Mucosa of descending colon (tissue), 3 donors: ENCODE measurements around the gene MKNK1. TPM values are rescaled to one million over a fixed set of nuclear protein-coding genes. Genes with fewer than 3 reads are reported as not detected.
A peak's percentile ranks its signal among the peaks of the same experiment; 100 is the strongest.

Experiments
- ATAC-seq: fragments of 200-7000 bp; cut with Tn5 transposase; one replicate; pipeline ENCODE4 v1.9.1; 2020; ENCODE audit warnings: mild to moderate bottlenecking, moderate library complexity
- DNase-seq, 3 donors: peaks; one replicate each; pipeline ENCODE4 v3.0.0-alpha.2; 2020
- H3K36me3 ChIP-seq: fragments of 200-600 bp; one replicate; pipeline ENCODE4 v1.8.0; 2021; ENCODE audit warnings: low read depth, mild to moderate bottlenecking
- H3K4me1 ChIP-seq: fragments of 200-600 bp; one replicate; pipeline ENCODE4 v1.8.0; 2021; ENCODE audit warnings: low read depth, mild to moderate bottlenecking
- H3K4me3 ChIP-seq: fragments of 200-600 bp; one replicate; pipeline ENCODE4 v1.8.0; 2021; ENCODE audit warnings: mild to moderate bottlenecking
- H3K9me3 ChIP-seq: fragments of 200-600 bp; one replicate; pipeline ENCODE4 v1.8.0; 2021; ENCODE audit warnings: mild to moderate bottlenecking
- intact Hi-C, 2 donors: fragments of 100-400 bp; cut with DNase I in 1 of 2; cut with micrococcal nuclease in 1 of 2; formaldehyde crosslinking; loops; one replicate each; pipeline versions ENCODE4 v1.11.0 to v1.11.1; 2022; cut with DNase I, micrococcal nuclease
- total RNA-seq, 3 donors: library from RNA; stranded (reverse); fragmentation: NEBNext Ultra II Directional in 2 of 3; extraction: Animal tissue kit (Norgen Biotek cat#: 25700) in 2 of 3; gene quantifications; one replicate each; pipeline versions ENCODE4 v1.2.1 to v1.2.4, GENCODE V29; 2021 to 2023
- TF ChIP-seq, protein P1 (sequence below): fragments of 200-600 bp; IDR thresholded peaks from one replicate; pipeline ENCODE4 v1.8.0; 2022; ENCODE audit warnings: antibody characterized with exemption, mild to moderate bottlenecking
- donor health status: DM: no; HTN: no; CAD: no; lungs with moderate emphysema.
- donor health status: DM: no; HTN: no; CAD: no.
- donor health status: DM: no; HTN: yes; CAD: no.

Gene MKNK1
- total RNA-seq, 3 donors from 2014 or later, result 51.5 to 65.7 (median 59.3) TPM

DNA sequence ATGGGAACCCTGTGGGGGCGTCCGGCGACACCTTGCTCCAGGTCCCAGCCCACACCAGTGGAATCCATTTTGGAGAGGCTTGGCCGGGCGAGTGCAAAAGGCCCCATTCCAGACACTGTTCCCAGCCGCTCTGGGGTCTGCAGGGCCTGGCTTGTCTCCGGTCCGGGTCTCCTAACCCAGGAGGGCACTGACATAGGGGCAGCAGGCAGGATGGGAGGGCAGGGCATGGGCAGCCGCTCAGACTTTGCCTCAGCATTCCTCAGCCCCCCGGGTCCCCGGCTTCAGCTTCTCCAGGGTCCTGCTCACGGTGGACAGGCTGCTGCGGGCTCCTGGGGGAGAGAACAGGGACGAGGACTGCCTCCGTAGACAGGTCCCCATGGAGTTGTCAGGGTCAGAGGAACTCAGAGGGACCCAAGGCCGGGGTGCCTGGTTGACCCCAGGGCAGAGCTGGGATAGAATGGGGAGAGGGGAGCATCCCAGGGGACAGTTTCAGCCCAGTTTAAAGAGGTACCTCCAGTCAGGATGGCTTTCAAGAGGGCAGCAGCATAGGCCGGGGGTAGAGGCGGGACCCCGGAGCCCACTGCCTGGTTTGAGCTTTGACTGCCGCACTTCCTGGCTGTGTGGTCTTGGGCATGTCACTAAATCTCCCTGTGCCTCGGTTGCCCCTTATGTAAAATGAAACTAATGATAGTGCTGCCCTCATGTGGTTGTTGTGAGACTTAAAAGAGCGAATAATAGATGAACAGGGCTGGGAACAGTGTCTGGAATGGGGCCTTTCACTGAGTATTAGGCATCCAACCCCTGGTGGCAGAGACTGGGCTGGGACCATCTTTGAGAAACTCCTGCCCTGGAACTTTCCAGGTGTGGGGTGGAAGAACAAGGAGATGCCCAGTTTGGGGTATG is 56.3 kb downstream of the MKNK1 start:
- H3K4me1 ChIP-seq, result no peaks in the 10 kb centered on the region
- H3K36me3 ChIP-seq, result no peaks in the 10 kb centered on the region
- no peaks in the 10 kb centered on the region for H3K9me3 ChIP-seq
- TF ChIP-seq, protein P1, sequence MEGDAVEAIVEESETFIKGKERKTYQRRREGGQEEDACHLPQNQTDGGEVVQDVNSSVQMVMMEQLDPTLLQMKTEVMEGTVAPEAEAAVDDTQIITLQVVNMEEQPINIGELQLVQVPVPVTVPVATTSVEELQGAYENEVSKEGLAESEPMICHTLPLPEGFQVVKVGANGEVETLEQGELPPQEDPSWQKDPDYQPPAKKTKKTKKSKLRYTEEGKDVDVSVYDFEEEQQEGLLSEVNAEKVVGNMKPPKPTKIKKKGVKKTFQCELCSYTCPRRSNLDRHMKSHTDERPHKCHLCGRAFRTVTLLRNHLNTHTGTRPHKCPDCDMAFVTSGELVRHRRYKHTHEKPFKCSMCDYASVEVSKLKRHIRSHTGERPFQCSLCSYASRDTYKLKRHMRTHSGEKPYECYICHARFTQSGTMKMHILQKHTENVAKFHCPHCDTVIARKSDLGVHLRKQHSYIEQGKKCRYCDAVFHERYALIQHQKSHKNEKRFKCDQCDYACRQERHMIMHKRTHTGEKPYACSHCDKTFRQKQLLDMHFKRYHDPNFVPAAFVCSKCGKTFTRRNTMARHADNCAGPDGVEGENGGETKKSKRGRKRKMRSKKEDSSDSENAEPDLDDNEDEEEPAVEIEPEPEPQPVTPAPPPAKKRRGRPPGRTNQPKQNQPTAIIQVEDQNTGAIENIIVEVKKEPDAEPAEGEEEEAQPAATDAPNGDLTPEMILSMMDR, result no peak
- peak; percentile 20 for ATAC-seq
- H3K4me3 ChIP-seq, result no peak overlapping the region
- intact Hi-C loops, result no loop called here
- DNase-seq, result peak in 2 of 3 donors; percentile 14 to 39

DNA sequence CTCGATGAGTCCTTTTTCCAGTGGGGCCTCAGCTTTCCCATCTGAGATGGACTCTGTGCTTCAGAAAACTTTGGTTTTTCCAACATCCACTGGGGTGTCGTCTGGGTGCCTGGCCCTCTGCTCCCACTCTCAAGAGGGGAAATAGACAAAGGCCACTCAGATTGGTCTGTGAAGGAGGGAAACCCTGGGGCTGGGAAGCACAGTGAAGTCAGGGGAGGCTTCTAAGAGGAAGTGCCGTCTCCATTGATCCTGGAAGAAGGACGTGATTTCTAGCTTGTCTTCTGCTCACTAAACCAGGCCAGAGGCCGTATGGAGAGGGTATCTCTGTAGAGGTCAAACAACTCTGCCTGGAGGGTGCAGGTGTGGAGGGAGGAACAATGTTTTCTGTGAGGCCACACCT is 57.9 kb downstream of the MKNK1 start:
- TF ChIP-seq, protein P1, result no peak
- ATAC-seq, result no peak
- no peak overlapping the region for H3K4me3 ChIP-seq
- H3K36me3 ChIP-seq, result no peaks in the 10 kb centered on the region
- intact Hi-C loops, result no loop called here
- H3K4me1 ChIP-seq, result no peaks in the 10 kb centered on the region
- no peak for DNase-seq
- no peaks in the 10 kb centered on the region for H3K9me3 ChIP-seq

DNA sequence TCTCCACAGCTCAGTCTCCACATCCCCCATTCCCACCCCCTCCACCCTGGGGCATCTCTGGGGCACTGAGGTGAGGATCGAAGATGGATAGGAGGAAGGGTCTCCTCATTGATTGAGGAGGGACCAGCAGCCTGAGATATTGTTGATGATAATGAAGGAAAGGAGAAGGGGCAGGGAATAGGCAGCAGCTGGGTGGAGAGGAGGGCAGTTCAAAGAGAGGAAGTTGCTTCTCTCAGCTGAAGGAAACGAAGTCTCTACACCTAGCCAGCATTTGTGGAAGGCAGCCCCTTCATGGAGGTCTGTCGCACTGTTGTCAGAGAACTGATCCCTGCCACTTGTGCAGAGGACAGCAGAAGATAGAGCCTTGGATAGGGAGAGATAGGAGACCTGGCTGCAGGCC is 58.3 kb downstream of the MKNK1 start:
- TF ChIP-seq, protein P1, result no peak
- Histone ChIP-seq H3K4me1 (no peaks in the 10 kb centered on the region), H3K36me3 (no peaks in the 10 kb centered on the region), H3K9me3 (no peaks in the 10 kb centered on the region), H3K4me3 (no peak overlapping the region)
- intact Hi-C loops, result no loop called here
- DNase-seq (peak in 1 of 3 donors; percentile 14), ATAC-seq (no peak)

GRCh38 chr1:46544561-46545240 is 59.4 kb downstream of the MKNK1 start:
- intact Hi-C loops, result no loop called here
- TF ChIP-seq, protein P1, result no peak
- peak in 1 of 3 donors; percentile 2 for DNase-seq
- ATAC-seq, result no peak
- Histone ChIP-seq H3K36me3 (no peaks in the 10 kb centered on the region), H3K4me3 (no peak overlapping the region), H3K9me3 (no peaks in the 10 kb centered on the region), H3K4me1 (no peaks in the 10 kb centered on the region)

DNA sequence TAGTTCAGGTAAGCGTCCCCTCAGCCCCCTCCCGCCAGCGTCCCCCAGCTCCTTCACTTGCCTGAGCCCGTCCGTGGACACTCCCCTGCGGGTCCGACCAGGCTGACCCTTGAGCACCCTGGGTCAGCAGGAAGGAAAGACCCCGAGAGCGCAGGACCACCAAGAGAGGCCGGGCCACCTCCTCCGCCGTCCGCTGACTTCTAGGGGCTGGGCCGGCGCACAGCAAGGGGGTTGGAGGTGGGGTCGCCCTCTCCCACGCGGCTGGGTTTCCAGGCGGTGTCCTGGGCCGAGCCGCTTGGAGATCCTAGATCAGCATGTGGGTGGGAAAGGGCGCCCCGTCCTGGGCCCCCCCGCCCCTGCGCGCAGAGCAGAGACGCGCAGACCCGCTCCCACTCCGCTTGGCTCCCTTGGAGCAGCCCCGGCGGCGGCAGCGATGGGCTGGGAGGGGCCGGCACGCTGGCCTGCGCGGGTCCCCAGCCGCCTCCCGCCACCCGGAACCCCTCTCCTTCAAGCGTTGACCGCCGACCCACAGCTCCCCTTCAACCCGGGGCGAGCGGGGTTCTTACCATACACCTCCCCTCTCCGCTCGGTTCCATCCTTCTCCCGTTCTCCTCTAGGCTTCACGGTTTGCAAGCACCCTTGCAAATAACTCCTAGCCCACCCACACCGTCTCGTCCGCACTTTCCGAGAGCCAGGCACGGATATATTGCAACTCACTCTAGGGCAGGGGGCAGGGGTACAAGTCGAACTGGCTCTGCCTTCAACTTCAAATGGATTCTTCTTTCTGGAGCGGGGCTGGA is 60.1 kb downstream of the MKNK1 start:
- H3K9me3 ChIP-seq, result no peaks in the 10 kb centered on the region
- H3K4me1 ChIP-seq, result no peaks in the 10 kb centered on the region
- H3K4me3 ChIP-seq, result no peak overlapping the region
- ATAC-seq, result no peak
- peak in 1 of 3 donors; percentile 14 for DNase-seq
- intact Hi-C loops, result no loop called here
- no peaks in the 10 kb centered on the region for H3K36me3 ChIP-seq
- TF ChIP-seq, protein P1, result no peak
